Stimulated activated naive CD4-positive, alpha-beta T cell treated with Interleukin-2 at 50 U/mL for 16 hours (primary cell): Measurements from ENCODE around the gene GRM5.
"Not testable (repeated sequence)": the region's sequence is repeated elsewhere in the genome, so short reads cannot be mapped to it uniquely, and the experiment has no call there.

Source experiments
- DNase-seq: peaks from one replicate; lab custom pipeline; 2025; lab: John Stamatoyannopoulos, UW

GRM5 gene

DNA sequence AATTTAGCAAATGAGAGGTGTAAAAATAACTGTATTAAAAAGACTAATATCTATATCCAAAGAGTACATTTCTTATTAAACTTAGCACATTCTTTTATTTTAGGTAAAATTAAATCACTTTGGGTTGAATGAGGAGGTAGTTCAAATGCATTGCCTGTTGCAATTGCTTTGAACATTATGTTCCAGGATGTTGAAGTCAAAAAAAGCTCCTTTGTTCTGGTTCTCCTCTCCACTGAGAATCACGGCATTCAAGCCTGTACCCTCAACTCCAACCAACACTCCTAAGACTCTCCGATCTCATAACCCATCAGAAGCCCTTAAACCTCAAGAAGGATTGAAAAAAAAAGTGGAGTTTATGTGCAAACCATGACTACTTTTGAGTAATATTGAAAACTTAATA, 230.1 kb downstream of the GRM5 start:
- DNase-seq = not testable (repeated sequence)

DNA sequence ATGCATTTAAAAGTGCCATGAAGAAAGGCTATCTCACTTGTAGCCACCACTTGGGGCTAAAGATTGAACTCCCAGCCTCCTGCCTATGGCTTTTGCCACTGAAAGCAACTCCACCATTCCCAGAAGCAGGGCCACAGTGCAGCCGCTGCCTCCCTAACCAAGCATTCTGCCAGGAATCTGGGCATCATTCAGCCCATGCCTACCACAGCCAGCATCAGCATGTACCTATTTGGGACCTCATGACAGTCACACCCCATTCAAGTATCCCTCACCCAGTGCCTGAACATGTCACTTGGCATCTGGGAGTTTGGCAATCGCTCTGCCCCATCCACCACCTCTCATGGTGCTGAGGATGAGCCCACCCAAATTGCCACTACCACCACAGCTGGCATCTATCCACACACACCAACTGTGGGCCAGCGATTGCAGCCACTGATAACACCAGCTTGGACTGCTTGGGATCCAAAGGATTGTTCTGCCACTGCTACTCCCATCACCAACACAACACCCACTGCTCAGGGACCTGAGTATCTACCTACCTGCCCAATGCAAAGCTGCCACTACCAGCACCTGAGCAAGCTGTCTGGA, 234.4 kb downstream of the GRM5 start:
- no peak for DNase-seq

DNA sequence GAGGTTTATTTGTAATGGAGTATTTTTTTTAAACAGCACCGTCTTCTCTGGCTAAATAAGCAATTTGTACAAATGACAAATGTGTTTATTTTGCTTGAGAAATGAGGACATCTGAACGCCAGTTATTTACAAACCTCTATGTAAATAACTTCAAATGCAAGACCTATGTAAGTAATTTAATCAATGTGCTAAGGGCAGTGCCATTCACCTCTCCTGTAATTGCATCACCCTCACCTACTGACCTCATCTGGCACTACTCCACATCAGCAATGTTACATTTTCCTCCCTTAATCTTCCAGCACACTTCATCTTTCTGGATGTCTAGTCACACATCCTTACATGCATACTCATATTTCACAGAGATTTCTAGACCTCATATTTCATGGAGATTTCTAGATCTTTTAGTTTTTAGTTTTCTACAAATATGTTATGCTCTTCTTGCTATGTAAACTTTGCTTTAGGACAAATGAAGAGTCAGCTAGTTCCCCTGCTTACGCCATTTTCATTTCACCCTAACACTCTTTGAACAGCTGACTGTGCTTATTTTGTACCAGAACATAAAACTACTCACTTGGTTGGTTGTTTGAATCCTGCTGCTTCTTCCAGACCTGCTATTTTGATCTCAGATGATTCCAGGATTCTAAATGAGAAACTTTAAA, 238.6 kb downstream of the GRM5 start:
- DNase-seq = no peak

DNA sequence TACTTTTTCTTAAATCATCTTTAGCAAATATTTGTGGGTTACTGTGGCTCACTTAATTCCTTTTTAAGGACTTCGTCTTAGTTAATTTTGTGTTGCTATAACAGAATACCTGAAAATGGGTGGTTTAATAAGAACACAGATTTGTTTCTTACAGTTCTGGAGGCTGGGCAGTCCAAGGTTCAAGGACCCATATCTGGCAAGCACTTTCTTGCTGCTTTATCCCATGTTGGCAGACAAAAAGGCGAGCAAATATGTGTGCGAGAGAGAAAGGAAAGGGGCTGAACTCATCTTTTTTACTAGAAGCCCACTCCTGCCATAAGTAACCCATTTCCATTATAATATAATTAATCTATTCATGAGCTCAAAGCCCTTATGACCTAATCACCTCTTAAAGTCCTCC, 246.2 kb downstream of the GRM5 start:
- DNase-seq = no peak

DNA sequence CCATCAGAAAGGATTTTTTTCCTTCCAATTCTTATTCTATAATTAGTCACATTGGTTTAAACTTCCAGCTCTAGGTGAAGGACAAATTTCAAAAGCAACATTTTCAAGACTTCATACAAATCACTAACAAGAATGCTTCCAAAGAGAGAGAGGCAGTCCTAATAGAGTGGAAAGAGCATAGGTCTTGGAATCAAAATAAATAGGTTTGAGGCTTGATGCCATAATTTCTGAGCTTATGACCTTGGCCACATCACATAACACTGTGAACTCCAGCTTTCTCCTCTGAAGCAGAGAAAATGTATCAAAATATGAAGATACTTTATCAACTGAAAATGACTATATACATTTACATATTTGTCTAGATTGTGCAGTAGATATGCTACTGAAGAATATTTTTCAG, 246.8 kb downstream of the GRM5 start:
- no peak for DNase-seq

DNA sequence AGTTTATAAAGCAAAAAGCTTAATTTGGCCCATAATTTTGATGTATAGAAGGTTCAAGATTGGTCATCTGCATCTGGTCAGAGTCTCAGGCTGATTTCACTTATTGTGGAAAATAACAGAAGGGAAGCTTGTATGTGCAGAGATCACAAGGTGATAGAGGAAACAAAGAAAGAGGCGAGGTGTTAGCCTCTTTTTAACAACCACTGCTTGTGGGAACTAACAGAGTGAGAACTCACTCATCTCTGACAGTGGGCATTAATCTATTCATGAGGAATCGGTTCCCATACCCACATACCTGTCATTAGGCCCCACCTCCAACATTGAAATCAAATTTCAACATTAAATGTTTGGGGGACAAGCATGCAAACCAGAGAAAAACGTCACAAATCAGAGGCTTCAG, 250.3 kb downstream of the GRM5 start:
- no peak for DNase-seq

DNA sequence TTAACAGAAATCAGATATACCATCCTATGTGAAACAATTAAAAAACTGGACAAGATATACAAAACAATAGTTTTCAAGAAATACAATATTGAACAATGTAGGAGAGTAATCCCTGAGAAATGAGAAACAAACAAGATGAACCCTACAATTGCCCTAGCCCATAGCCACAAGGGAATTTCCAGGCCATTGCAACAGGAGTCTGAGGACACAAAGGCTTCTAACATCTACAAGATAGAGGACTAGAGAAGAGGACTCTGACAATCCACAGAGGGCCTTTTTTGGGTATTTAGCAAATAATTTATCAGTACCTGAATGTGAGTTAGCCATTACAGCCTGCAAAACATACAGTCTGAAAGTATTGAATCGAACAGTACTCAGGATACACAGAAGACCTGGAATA, 251.7 kb downstream of the GRM5 start:
- DNase-seq = no peak

DNA sequence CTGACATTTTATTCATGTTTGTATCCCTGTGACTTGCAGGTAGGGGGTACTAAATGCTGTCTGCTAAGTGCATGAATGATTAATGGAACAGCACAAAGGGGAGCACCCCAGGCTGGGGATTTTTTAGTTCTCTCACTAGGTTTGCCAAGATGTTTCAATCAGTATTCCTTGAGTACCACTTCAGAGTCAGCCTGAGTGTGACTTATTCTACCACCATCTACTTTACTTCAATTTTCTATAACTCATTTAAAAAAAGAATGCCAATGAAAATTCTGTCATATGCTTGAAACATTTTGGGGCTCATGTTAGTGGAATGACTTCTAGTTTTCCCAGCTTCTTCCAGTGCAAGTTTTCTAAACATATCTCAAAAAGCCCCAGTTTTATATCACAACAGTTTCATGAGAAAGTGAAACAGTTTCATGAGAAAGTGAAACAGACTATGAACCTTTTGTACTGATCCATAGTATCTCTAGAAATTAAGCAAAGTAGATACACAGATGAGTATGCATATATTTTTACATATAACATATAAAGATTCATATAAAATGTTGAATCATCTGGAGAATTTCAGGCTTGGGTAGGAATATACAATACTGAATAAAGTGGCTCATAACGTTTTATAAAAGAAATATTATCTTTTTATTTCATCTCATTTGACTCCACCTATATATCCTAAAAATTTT, 252.4 kb downstream of the GRM5 start:
- DNase-seq = no peak

DNA sequence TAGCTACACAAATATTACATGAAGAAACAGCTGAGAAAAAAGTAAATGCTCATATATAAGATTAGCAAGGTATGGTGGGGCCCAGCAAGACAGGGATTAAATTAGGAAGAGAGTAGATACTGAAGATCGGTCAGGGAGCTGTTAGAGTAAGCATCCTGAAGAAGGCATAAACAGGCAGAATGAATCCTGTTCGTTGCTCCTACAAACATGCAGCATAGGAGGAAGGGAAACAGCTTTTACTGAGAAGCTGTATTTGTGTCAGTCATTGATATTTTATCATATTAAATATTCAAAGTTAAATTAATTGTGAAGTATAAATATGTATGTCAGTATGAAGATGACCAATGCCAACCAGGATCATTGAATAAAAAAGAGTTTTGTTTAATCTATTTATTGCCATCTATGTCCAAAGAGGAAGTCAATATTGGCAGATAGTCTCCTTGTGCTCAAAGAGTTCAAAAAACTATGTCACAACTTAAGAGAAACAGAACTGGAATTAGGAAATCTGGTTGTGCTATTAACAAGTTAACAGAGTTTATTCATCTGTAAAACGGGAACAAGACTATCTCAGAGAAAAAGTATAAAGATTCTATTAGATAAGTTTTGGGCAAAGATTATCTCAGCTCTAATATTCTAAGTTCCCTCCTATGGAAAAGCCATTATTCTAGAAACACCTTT, 255.2 kb downstream of the GRM5 start:
- DNase-seq = no peak

DNA sequence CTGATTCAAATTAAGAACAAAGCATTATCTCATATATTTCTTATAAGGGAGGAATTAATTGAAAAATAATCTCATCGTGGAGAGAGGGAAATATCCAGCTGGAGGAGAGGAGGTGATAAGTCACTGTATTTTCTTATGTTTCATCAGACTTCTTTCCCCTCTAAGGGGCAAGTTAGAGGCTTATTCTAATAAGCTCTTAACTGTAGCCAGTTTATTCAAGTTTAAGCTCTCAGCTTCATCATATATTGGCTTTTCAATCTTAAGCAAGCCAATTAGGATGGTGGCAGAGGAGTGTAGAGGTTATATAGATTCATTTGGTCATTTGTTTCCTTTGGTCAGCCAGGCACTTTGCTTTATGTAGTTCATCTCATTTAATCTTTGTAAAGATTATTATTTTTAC, 256.7 kb downstream of the GRM5 start:
- DNase-seq = no peak

DNA sequence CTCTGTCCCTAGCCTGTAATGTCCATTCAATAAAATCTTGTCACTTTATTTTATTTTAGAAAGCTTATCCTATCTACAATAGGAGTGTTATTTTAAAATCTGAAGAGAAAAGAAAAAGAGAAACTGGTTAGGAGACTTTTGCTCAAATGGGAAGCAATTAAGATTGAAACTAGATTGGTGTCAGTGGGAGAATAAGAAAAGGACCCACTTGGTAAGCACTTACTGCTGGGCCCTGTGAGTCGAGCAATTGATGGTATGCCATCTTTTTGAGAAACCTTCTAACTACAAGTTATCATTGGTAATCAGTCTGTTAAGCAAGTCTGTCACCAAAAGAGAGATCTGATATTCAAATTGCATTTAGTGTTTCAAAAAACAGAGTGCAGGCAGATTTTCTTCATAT, 258.4 kb downstream of the GRM5 start:
- DNase-seq = no peak

DNA sequence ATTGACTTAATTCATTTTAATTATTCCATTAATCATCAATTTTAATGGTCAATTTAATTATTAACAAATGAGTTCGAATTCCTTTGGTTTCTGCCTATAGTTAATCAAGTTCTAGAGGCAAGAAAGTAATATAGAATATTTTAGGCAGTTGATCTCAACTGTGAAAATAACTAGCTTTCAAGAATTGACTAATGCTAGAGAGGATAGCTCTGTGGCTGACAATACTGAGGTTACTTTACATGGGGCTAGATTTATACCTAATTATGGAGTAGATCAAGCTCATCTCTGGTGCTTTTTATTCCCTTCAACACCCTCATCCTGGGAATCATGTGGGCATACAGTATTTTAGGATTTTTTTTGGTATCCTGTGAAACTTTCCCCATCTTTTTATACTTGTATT, 259.4 kb downstream of the GRM5 start:
- no peak for DNase-seq

DNA sequence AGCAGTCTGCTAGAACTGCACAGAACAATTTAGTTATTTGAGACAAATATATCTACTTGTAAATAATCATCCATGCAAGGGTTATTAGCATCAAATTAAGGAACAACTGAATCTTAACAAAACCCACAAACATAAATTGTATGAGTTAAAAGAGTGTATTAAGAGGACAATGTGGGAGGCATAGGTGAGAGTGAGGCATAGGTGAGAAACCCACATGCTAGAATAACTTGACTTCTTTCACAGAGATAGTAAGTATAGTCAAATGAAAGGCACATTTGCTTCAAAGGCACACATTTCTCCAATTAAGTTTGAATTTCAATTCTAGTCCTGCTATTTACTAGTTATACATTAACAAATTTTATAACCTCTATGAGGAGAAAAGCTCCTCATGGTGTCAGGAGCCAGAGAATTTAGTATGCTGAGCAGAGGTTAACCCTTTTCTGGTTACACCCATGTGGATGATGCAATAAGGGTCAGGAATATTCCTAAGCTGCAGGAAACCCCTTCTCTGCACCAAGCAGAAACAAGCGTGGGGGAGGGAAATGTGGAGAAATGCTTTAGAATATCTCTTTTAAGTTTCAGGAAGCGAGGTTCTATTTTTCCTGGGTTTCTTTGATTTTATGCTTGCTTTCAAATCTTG, 264.2 kb downstream of the GRM5 start:
- no peak for DNase-seq

DNA sequence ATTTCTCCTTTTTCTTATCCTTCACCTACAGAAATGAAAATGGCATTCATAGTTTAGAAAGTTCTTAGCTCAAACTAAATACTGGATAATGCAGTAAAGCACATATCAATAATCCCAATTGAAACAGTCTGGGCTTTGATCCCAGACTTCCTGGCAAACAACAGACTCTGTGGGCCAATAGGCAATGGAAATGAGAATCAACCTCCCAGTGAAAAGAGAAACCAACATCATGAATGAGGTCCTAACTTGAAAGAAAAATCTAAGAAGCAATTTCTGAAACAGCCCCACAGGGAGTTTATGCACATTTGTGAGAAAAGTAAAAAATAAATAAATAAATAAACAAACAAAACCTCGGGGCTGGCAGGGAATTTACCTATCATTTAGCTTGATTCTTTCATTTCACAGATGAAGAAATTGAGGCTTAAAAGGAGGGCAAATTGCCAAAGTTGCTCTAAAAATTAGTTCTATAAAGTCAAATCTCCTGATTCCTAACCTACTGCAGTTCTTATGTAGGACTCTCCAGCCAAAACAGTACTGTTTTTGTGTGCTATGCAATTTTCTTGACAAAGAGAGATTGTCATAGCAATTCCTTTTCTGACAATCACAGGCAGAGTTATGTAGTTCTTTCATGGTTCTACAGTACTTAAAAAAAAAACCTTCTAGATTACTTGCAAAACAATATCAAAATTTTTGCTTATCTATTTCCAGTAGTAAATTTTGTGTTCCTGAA, 265.8 kb downstream of the GRM5 start:
- DNase-seq = no peak

DNA sequence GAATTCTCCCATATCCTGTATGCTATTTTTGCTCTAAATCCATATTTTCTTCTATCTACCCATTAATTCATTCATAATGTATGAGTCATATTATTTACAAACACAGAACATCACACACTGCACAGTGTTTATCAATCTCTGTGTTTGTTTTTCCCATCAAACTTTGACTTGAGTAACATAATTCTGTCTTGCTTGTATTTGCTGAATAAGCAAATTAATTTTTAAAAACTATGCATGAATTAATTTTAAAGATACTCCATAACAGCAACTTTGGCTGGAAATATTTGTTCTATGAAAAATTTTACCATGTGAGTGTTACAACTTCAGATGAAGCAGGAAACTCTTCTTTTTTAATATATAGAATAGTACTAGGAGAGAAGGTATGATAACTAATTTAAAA, 275.6 kb downstream of the GRM5 start:
- no peak for DNase-seq

DNA sequence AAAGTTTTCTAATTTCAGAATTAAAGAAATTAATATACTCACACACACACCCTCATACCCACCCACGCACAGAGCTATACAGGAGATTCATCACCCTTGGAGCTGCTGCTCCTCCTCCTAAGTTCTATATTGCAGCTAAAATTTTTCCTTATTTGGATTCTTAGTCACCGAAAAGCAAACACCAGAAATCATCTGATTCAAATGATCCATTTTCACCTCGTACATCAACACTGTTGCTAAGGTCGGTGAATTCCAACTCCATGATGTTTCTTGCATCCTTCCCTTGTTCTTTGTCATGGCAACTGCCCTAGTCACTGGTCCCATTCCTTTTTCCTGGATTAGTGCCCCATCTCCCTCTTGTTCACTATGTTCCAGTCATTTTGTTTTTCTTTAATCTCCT, 286.2 kb downstream of the GRM5 start:
- DNase-seq = no peak

DNA sequence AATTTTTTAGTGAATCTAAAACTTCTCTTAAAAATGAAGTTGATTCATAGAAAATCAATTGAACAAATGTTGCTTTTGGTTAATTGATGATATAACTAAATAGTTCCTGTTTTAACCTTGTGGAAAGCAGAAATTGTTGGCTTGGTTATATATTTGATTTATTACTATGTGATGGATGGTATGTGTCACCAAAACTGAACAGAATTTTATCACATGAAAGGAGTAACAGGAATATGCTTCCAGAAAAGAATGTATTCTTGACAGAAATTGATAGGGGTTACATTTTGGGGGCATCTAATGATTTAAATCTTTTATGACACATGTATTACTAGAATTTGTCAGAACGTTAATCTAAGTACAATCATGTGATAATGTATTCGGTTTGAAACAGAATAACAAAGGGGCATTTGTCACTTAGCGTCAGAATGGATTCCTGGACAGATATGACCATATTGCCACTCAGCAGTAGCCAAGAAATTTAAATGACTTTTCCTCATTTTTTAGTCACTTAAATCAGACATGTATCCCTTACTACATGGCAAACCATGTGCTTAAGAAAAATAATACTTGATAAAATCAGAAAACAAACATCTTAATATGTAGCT, 295.2 kb downstream of the GRM5 start:
- no peak for DNase-seq

DNA sequence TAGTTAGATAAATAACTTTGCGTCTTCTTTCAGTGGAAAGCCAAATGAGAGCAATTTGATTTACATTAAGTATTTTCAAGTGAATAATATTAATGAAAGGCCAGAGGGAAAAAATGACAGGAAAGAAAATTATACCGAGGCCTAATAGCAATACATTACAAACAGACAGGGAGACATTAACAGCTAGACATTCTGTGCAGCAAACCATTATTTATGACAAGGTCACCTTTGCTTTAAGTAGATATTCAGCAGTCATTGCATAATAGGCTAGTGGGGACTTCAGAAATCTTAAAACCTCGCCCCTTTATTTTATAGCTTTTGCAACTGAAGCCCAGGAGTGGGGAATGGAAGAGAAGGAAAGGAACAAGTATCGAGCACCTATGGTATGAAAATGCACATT, 321.6 kb downstream of the GRM5 start:
- no peak for DNase-seq

DNA sequence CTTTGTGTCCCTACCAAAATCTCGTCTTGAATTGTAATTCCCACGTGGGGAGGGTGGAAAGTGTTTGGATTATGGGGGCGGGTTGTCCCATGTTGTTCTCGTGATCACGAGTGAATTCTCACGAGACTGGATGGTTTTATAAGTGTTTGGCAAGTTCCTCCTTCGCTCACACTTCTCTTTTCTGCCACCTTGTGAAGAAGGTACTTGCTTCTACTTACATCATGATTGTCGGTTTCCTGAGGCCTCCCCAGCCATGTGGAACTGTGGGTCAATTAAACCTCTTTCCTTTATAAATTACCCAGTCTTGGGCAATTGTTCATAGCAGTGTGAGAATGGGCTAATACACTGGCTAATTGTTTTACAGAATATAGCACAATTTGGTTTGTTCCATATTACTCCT, 326.3 kb downstream of the GRM5 start:
- DNase-seq = no peak

DNA sequence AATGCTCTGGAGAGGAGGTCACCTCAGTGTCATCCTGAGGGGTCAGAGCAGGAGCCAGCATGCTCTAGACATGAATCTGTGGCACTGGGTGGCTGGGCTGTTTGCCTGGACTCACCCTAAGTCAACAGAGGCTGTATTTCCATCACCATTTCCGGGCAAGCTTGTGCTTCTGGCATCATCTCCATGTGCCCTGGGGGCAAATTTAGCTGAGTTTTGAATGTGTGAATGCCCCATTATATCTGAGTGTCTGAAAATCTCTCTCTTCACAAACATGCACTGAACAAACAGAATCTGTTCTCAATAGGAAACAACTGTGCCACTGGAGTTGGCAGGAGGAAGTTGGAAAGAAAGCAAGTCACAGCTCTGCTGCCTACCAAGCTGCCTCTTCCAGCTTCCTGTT, 356.2 kb downstream of the GRM5 start:
- DNase-seq = no peak

DNA sequence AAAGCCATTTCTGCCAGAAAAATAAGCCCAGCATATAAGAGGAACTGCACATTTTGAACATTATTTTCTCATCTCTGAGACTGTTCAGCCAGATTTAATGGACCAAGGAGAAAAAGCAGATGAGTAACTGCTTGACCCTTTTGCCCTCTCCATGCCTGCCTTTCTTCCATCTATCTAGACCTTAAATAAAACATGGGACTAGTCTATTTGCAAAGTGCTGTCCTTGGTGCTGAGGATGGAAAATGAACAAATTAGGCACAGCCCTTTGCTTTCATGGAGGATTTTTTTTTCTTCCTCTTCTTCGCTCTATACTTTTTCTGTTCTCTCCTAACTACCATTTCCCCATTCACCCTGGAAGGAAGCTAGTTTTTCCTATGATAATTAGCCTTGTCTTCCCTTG, 361.3 kb downstream of the GRM5 start:
- DNase-seq = no peak

DNA sequence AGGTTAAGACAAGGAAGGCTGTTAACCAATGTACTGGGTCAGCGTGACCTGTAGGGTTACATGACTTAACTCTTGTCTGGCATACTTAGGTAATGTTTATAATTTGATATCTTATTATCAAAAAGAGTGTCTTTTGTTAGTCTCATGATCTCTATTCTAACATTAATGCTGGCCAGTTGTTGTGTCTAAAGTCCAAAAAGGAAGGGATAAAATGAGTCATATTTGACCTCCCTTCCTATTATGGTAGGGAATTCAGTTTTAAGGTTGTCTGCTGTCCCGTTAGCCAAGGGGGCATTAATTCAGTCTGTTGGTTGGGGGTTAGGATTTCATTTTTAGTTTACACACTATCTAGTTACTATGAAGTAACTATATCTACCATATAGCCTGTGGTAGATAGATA, 364.0 kb downstream of the GRM5 start:
- no peak for DNase-seq
